Urinary bladder (tissue), 4 donors: ENCODE data around the gene SLC38A2. TPM values are rescaled to one million over a fixed set of nuclear protein-coding genes. Genes with fewer than 3 reads are reported as not detected.

Experiments
- DNase-seq: peaks from one replicate; pipeline ENCODE4 v3.0.0-alpha.2; 2015; ENCODE audit errors: extremely low spot score
- H3K27ac ChIP-seq: one replicate; pipeline ENCODE4 v1.5.1; 2013; ENCODE audit warnings: low read depth, mild to moderate bottlenecking, moderate library complexity
- H3K36me3 ChIP-seq: one replicate; pipeline ENCODE4 v1.6.1; 2013; ENCODE audit warnings: mild to moderate bottlenecking, moderate library complexity; ENCODE audit not compliant: insufficient read depth
- H3K4me1 ChIP-seq: one replicate; pipeline ENCODE4 v1.6.1; 2013; ENCODE audit warnings: mild to moderate bottlenecking, moderate library complexity; ENCODE audit not compliant: insufficient read depth
- H3K4me3 ChIP-seq: one replicate; pipeline ENCODE4 v1.5.1; 2013; ENCODE audit warnings: low read depth, low read length
- WGBS: extraction: QIAGEN DNeasy Blood & Tissue Kit; methylation state at CpG from one replicate; pipeline ENCODE4 v1.1.7; 2013; 5-methylcytosine and 5-hydroxymethylcytosine counted together
- polyA plus RNA-seq: library from polyadenylated mRNA; stranded (reverse); fragments of 200-250 nt; gene quantifications from one replicate; pipeline ENCODE4 v1.2.3, GENCODE V29; 2013
- total RNA-seq: library from RNA; depleted of rRNA; stranded (reverse); fragments of >200 nt; gene quantifications from one replicate; pipeline ENCODE4 v1.2.3, GENCODE V29; 2014
- donor health status: healthy with polysubstance abuse.
- donor health status: healthy.

Gene SLC38A2
- total and polyA plus RNA-seq, 2 donors = 128 to 471 TPM

- H3K36me3 ChIP-seq = no peaks in the 10 kb centered on the region
- no peak for DNase-seq
- 40% methylated on average over 1 of the region's 1 CpG for WGBS
- no peaks in the 10 kb centered on the region for H3K4me1 ChIP-seq
- no peak overlapping the region for H3K27ac ChIP-seq
- no peak overlapping the region for H3K4me3 ChIP-seq
These were observed 51.8 kb downstream of the SLC38A2 start for GRCh38 chr12:46320731-46321130.

GRCh38 chr12:46318037-46318436, 54.5 kb downstream of the SLC38A2 start:
- Histone ChIP-seq H3K27ac (no peak overlapping the region), H3K4me1 (no peaks in the 10 kb centered on the region), H3K36me3 (no peaks in the 10 kb centered on the region), H3K4me3 (no peak overlapping the region)
- no peak for DNase-seq
- 66% methylated on average over 5 of the region's 5 CpGs for WGBS

Other genes with a start within 250 kb of the SLC38A2 start
- gene SLC38A1, start 103.7 kb downstream of the SLC38A2 start, total RNA-seq = 81.7 TPM
- 15.1 TPM for gene SLC38A1, start 103.7 kb downstream of the SLC38A2 start, polyA plus RNA-seq